Glutamatergic neuron (in vitro differentiated cells): Measurements from ENCODE around the gene ATP7B. TPM values are rescaled to one million over a fixed set of nuclear protein-coding genes. Genes with fewer than 3 reads are reported as not detected.
"Not testable (repeated sequence)": the region's sequence is repeated elsewhere in the genome, so short reads cannot be mapped to it uniquely, and the experiment has no call there.

Experiments
- DNase-seq: peaks from one replicate; pipeline ENCODE4 v3.0.0; 2022
- H3K27ac Mint-ChIP-seq: one replicate; pipeline ENCODE4 v1.8.0; 2020; ENCODE audit warnings: mild to moderate bottlenecking, mixed read lengths, inconsistent platforms; ENCODE audit not compliant: unreplicated experiment
- H3K27me3 Mint-ChIP-seq: one replicate; pipeline ENCODE4 v1.8.0; 2020; ENCODE audit warnings: mild to moderate bottlenecking, moderate library complexity, mixed read lengths, inconsistent platforms; ENCODE audit not compliant: unreplicated experiment
- H3K36me3 Mint-ChIP-seq: one replicate; pipeline ENCODE4 v1.8.0; 2020; ENCODE audit warnings: mild to moderate bottlenecking, mixed read lengths, inconsistent platforms; ENCODE audit not compliant: unreplicated experiment
- H3K4me1 Mint-ChIP-seq: one replicate; pipeline ENCODE4 v1.8.0; 2020; ENCODE audit warnings: mild to moderate bottlenecking, low read depth, mixed read lengths, inconsistent platforms; ENCODE audit not compliant: unreplicated experiment
- H3K4me3 Mint-ChIP-seq: one replicate; pipeline ENCODE4 v1.8.0; 2020; ENCODE audit warnings: mild to moderate bottlenecking, mixed read lengths, inconsistent platforms; ENCODE audit not compliant: unreplicated experiment
- H3K9me3 Mint-ChIP-seq: one replicate; pipeline ENCODE4 v1.8.0; 2020; ENCODE audit warnings: mild to moderate bottlenecking, moderate library complexity, mixed read lengths, inconsistent platforms; ENCODE audit not compliant: unreplicated experiment
- CTCF ChIP-seq: fragments of 200-600 bp; sonication (generic); IDR thresholded peaks from one replicate; pipeline ENCODE4 v1.5.0; 2021; ENCODE audit not compliant: partially characterized antibody, unreplicated experiment
- total RNA-seq: library from RNA; stranded (reverse); fragmentation: NEBNext Ultra II Directional; extraction: Animal tissue kit (Norgen Biotek cat#: 25700); gene quantifications from one replicate; pipeline ENCODE4 v1.2.1, GENCODE V29; 2021; ENCODE audit not compliant: unreplicated experiment

The ATP7B gene
- total RNA-seq, 1 donor from 2014 or later: 17.4 TPM

GRCh38 chr13:51988988-51989618, 22.1 kb downstream of the ATP7B start:
- H3K9me3 Mint-ChIP-seq: peaks cover 11% of the 10 kb centered on the region
- H3K27me3 Mint-ChIP-seq: peaks cover 3% of the 10 kb centered on the region

GRCh38 chr13:51984904-51985303, 26.3 kb downstream of the ATP7B start:
- peaks cover 16% of the 10 kb centered on the region for H3K36me3 Mint-ChIP-seq
- not testable (repeated sequence) for H3K4me1 Mint-ChIP-seq, H3K27me3 Mint-ChIP-seq, H3K4me3 Mint-ChIP-seq, DNase-seq, H3K27ac Mint-ChIP-seq
- peaks cover 12% of the 10 kb centered on the region for H3K9me3 Mint-ChIP-seq

More at GRCh38 chr13:51988988-51989618, 22.1 kb downstream of the ATP7B start:
- H3K4me3 Mint-ChIP-seq: no peak overlapping the region
- no peak for TF ChIP-seq CTCF
- no peaks in the 10 kb centered on the region for H3K4me1 Mint-ChIP-seq
- DNase-seq: no peak
- H3K27ac Mint-ChIP-seq: no peak overlapping the region
- peaks cover 10% of the 10 kb centered on the region for H3K36me3 Mint-ChIP-seq

GRCh38 chr13:51983292-51983691, 28.0 kb downstream of the ATP7B start:
- not testable (repeated sequence) for H3K4me3 Mint-ChIP-seq, DNase-seq, H3K27me3 Mint-ChIP-seq, H3K27ac Mint-ChIP-seq, H3K4me1 Mint-ChIP-seq
- Mint-ChIP-seq H3K36me3 (peaks cover 16% of the 10 kb centered on the region), H3K9me3 (peaks cover 12% of the 10 kb centered on the region)

- no peak for DNase-seq
Measured at GRCh38 chr13:51981355-51981754, 29.9 kb downstream of the ATP7B start.

GRCh38 chr13:51980908-51981307, 30.3 kb downstream of the ATP7B start:
- Mint-ChIP-seq H3K27me3 (peaks cover 2% of the 10 kb centered on the region), H3K4me3 (no peak overlapping the region), H3K4me1 (no peaks in the 10 kb centered on the region), H3K9me3 (peaks cover 2% of the 10 kb centered on the region), H3K27ac (no peak overlapping the region), H3K36me3 (peaks cover 11% of the 10 kb centered on the region)
- no peak for DNase-seq
- TF ChIP-seq CTCF: no peak

More at GRCh38 chr13:51981355-51981754, 29.9 kb downstream of the ATP7B start:
- no peak for TF ChIP-seq CTCF
- H3K36me3 Mint-ChIP-seq: peaks cover 11% of the 10 kb centered on the region
- no peak overlapping the region for H3K27ac Mint-ChIP-seq
- peaks cover 2% of the 10 kb centered on the region for H3K9me3 Mint-ChIP-seq
- H3K27me3 Mint-ChIP-seq: peaks cover 2% of the 10 kb centered on the region
- no peaks in the 10 kb centered on the region for H3K4me1 Mint-ChIP-seq
- H3K4me3 Mint-ChIP-seq: no peak overlapping the region

- H3K27ac Mint-ChIP-seq: no peak overlapping the region
- DNase-seq: no peak
- H3K9me3 Mint-ChIP-seq: no peaks in the 10 kb centered on the region
- H3K36me3 Mint-ChIP-seq: peaks cover 5% of the 10 kb centered on the region
- no peaks in the 10 kb centered on the region for H3K27me3 Mint-ChIP-seq
- no peak overlapping the region for H3K4me3 Mint-ChIP-seq
- H3K4me1 Mint-ChIP-seq: no peaks in the 10 kb centered on the region
- no peak for TF ChIP-seq CTCF
Measured at GRCh38 chr13:51978796-51979556, 32.3 kb downstream of the ATP7B start.
